ENCODE data around the gene MED9. TPM values are rescaled to one million over a fixed set of nuclear protein-coding genes. Genes with fewer than 3 reads are reported as not detected.

The MED9 gene
- total and polyA plus RNA-seq, 9 of the 15 experiments (the other 6 are each of a cell fraction or from before 2014, with no cell fraction given), result 2.2 to 15.8 (median 12.7) TPM

- TF ChIP-seq JUND (IDR thresholded peaks at IDR 0.05; ENCODE audit: borderline replicate concordance, low read depth, low read length) (no peak), JUND (tag; IDR thresholded peaks at IDR 0.05; ENCODE audit: borderline replicate concordance, low read depth, low read length) (no peak), HLTF (IDR thresholded peaks at IDR 0.05) (no peak), USF2 (CRISPR knock-in tag; IDR thresholded peaks at IDR 0.05) (peak; percentile 81), ZBTB49 (CRISPR knock-in tag; IDR thresholded peaks at IDR 0.05; ENCODE audit: borderline replicate concordance) (no peak), TCF7 (IDR thresholded peaks at IDR 0.05; ENCODE audit: borderline replicate concordance) (no peak), FIP1L1 (IDR thresholded peaks at IDR 0.05; ENCODE audit: low read depth, low read length, poor library complexity, severe bottlenecking) (no peak), L3MBTL2 (IDR thresholded peaks at IDR 0.05) (peak; percentile 91), BCL6 (CRISPR knock-in tag; IDR thresholded peaks at IDR 0.05) (no peak), ZNF778 (CRISPR knock-in tag; IDR thresholded peaks at IDR 0.05) (no peak), SREBF1 (IDR thresholded peaks at IDR 0.05; ENCODE audit: borderline replicate concordance, low read depth, low read length) (no peak), USF1 (CRISPR knock-in tag; IDR thresholded peaks at IDR 0.05) (peak; percentile 87), BMI1 (IDR thresholded peaks at IDR 0.05; ENCODE audit: low read length) (no peak), ZNF830 (CRISPR knock-in tag; IDR thresholded peaks at IDR 0.05) (no peak), CREBBP (IDR thresholded peaks at IDR 0.05; ENCODE audit: low read depth, low read length) (no peak), MTA3 (IDR thresholded peaks at IDR 0.05; ENCODE audit: borderline replicate concordance) (no peak), E2F6 (IDR thresholded peaks at IDR 0.05; ENCODE audit: borderline replicate concordance in 1 of 2, extremely low read depth in 1 of 2, insufficient read depth in 1 of 2, insufficient read length in 1 of 2, low read depth in 1 of 2, low read length in 1 of 2, poor library complexity in 1 of 2, severe bottlenecking in 1 of 2) (peak in 1 of 2 experiments; percentile 53), ZNF324 (CRISPR knock-in tag; IDR thresholded peaks at IDR 0.05) (no peak), ILK (tag; IDR thresholded peaks at IDR 0.05; ENCODE audit: borderline replicate concordance, low read depth) (no peak), ZBED1 (IDR thresholded peaks at IDR 0.05) (no peak)
Measured at GRCh38 chr17:17448723-17449122, 28.1 kb upstream of the MED9 start (continued).

Measured in K562 (cell line).